A172 (cell line): ENCODE measurements around the gene LSM2. TPM values are rescaled to one million over a fixed set of nuclear protein-coding genes. Genes with fewer than 3 reads are reported as not detected.

Experiments used
- DNase-seq: peaks from one replicate; pipeline ENCODE4 v3.0.0-alpha.2; 2015; ENCODE audit warnings: low spot score
- total RNA-seq: library from RNA; depleted of rRNA; stranded (reverse); fragments of >200 nt; shearing (Covaris generic); gene quantifications from 2 replicates; pipeline ENCODE4 v1.2.3, GENCODE V29; 2014

The LSM2 gene
- total RNA-seq, 1 experiment from 2014 or later, result 88.0 TPM

DNA sequence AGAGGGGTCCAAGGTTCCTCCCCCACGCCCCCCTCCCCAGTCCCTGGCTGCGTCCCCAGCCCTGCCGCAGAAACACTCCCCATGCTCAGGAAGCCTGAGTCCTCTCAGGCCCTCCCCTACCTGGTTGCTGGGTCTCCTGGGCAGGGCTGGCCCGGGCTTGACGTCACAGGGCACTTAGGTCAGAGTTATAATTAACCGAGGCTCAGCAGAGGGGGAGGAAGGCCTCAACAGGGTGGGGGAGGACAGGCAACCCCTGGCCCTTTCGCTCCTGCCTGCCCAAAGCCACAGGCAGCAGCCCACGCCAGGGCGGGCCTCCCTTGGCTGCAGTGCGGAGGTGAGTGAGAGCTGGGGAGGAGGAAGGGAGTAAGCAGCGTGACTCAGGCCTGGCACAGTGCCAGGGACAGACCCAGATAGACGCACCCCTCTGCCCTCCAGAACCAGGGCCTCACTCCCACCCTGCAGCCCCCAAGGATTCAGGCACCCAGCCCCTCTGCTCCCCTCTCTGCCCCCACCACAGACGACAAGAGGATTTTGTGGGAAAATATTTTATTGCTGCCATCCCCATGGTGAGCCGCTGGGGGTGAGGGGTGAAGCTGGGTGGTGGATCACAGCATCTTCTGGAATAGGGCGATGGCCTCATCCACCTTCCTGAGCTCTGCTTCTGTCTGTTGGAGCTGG lies 29.6 kb downstream of the LSM2 start, which contains the start of gene VWA7:
Gene VWA7, minus strand, starts transcription at position 340 of the 678 bp plus-strand sequence. CDS start 549 bp downstream, outside the sequence.
- peak; percentile 80 for DNase-seq

DNA sequence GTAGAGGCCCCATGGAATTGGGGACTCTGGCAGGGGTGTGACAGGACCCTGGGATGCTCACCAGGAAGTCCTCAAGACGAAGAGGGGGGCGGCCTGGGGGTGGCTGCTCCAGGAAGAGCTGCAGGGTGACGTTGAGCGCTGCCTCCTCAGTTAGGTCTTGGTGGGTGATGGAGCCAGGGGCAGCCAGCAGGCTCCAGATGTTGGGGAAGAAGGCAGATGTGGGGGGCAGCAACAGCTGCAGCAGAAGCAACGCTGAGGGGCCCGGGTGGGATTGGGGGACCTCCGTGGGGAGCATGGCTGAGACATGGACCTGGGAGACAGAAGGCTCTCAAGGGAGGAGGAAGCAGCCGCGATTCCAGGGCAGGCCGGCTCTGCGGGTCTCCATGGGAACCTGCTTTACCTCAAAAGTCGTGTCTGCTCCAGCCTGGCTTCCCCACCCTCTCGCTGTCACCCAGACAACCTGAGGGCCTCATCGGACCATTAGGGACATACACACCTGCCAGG lies 30.2 kb downstream of the LSM2 start:
- no peak for DNase-seq

DNA sequence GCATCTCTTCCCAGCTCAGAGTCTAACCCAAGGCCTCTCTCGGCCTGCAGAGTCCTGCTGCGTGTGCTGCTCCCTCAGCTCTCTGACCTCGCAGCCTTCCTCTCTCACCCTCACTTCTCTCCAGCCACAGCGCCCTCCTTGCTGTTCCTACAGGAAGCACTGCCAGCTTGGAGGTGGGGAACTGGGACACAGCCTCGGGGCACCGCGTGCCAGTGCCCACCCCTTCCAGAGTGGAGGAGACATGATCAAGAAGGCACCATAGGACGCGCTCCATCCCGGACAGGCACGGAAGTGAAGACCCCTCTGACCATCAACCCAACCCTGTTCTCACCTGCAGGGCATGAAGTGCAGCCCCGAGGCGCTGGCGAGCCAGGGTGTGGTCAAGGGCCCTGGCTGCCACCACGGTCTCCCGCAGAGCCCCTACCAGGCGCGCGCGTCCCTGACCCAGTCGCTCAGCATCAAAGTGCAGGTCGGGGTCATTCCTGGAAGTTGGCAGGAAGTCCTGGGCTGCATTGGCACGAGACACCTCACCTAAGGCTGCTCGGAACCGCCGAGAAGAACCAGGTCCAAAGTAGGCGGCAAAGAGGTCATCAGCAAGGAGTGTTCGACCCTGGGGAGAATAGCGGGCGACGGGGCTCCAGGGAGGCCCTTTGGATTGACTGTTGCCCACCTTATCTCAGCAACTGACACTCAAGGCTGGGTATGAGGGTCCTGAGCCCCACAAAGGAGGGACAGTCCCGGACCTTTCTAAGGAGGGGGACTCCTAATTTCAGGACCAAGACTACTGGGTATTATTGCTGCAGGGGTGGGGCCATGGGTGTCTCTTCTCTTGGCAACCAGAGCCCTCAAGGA lies 30.9 kb downstream of the LSM2 start:
- DNase-seq, result no peak

DNA sequence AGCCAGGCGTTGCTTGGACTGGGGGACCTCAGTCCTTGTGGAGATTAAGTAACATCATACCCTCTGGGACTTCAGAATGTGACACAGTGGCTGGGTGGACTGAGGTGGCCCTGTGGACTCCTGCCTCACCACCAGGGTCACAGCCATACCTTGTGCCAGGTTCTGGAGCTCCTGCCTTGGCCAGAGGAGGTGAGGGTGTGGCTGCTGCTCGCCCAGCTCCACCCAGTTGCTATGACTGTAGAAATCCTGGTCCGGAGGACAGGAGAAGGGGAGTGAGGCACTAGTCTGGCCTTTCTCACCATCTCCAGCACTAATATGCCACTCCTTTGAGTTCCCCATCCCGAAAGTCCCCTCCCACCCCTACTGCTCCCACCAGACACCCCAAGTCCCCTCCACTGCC lies 31.6 kb downstream of the LSM2 start:
- DNase-seq, result no peak

DNA sequence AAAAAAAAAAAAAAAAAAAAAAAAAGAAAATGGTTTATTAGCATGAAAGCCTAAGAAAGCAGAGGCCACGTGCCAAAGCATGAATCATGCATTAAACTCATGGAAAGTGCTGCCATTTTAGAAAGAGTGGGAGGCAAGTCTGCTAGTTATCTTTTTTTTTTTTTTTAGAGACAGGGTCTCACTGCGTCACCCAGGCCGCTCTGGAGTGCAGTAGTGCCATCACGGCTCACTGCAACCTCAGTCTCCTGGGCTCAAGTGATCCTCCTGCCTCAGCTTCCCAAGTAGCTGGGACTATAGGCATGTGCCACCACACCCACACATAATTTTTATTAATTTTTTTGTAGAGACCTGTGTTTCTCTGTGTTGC lies 34.8 kb downstream of the LSM2 start:
- peak; percentile 41 for DNase-seq

DNA sequence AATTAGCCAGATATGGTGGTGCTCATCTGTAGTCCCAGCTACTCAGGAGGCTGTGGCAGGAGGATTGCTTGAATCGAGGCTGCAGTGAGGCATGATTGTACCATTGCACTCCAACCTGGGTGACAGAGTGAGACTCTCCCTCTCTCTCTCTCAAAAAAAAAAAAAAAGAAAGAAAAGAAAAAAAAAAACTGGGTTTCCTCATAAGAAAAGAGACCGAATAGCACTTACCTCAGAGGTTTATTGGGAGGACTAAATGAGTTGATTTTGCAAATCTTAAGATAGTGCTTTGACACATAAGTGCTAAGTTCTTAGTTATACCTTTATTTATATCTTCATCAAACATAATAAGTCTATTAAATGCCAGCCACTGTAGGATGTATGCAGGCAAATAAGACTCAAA lies 35.9 kb downstream of the LSM2 start:
- DNase-seq, result no peak

DNA sequence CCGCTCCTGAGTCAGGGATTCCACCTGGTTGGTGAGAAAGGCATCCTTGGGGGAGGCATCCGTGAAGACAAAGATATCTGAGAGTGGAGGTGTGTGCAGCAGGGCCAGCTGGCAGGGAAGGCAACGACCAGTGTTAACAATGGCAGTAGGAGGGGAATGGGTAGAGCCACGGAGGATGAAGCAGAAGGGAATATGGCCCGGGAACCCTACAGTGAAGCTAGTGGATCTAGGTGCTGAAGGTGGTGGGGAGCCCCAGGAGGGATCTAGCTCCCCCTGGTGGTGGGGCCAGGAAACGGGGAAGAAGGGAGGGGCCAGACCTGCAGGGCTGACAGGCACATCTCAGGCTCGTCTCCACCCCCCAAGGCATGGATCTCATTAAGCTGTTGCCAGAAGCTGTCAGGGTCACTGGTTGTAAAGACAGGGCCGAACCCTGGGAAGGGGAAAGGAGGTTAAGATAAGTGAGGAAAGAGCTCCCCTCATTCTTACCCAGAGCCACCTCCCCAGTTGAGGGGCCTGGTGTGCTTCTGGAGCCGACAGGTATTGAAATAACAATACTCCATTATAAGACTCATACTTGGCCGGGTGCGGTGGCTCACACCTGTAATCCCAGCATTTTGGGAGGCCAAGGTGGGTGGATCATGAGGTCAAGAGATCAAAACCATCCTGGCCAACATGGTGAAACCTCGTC lies 36.9 kb downstream of the LSM2 start:
- DNase-seq, result peak; percentile 54

DNA sequence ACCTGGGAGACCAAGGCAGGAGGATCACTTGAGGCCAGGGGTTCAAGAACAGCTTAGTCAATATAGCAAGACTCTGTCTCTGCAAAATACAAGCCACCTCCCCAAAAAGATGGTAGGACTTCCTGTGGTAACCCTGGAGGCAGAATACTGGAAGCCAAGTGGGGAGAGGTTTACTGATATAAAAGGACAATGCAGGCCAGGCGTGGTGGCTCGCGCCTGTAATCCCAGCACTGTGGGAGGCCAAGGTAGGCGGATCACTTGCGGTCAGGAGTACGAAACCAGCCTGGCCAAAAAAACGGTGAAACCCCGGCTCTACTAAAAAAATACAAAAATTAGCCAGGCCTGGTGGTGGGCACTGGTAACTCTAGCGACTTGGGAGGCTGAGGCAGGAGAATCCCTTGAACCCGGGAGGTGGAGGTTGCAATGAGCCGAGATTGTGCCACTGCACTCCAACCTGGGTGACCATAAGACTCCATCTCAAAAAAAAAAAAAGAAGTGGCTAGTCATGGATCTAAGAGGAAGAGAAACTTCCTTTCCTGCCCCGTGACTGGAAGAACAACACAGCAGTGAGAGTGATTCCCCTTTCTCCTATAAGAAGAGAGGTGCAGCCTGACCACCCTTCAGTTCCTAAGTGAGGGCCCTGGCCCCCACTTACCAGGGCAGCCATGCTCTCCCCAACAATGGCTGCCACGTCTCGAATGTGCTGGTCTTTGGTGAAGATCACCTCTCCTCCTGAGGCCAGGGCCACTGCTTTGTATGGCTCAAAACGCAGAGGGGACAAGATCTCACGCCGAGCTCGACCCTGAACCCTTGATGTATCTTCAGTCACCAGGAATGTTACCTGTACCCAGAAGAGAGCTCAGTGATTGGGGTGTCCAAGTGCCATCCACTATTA lies 38.2 kb downstream of the LSM2 start:
- DNase-seq, result no peak

DNA sequence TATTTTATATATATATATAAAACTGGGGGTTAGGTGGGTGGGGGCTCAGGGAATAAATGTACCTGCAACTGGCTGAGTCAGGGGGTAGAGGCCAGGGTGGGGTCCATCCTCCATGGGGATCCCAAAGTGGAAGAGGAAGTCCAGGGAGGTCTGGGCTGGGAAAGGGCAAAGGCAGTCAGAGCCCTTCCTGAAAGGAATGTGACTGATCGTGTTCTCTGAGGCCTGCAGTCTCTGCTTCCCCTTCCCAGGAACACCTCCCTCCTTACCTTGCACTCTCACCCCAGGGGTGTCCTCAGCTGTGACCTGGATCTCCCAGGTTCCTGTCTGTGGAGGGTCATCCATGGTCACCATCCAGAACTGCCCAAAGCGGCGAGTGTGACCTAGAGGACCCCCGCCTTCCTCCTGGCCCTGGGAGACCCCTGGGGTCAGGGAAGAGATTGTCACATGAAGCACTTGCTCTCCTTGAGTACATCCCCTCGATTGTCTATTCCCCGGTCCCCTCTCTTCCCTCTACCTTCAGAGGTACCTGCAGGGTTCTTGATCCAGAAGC lies 39.6 kb downstream of the LSM2 start:
- no peak for DNase-seq

DNA sequence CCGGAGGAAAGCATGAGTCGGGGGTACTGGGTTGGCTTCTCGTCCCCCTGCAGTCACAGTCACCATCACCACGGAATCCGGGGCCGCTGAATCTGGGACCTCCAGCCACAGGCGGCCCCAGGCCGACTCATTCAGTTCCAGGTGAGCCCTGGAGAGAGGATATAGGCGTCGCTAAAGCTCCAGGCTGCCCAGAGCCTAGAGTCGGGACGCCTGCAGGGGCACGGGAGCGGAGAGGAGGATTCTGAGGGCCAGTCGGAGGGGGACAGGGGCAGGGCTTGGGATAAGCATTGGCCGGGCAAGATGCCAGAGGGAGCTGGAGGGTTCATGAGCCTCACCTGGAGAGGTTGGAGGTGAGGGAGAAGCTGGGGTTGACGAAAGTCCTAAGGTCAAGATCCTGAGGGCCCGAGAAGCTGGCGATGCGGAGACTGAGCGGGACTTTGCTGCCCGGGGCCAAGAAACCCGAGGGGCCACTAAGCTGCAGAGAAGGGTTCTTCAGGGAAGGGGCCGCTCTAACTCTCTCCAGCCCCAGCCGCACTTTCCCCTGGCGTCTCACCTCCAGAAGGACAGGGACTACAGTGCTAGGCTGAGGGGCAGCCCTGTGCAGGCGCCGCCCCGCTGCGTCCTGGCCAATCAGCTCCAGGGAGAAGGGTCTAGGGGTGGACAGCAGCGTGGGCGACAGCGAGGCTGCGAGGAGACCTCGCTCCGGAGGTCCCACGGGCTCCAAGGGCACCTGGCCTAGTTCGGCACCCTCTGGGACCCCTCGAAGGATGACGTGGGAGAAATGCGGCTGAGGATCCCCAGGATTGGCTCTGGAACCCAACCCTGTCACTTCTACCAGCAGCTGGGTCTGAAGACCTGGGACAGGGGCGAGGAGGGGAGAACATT lies 40.6 kb downstream of the LSM2 start:
- no peak for DNase-seq

DNA sequence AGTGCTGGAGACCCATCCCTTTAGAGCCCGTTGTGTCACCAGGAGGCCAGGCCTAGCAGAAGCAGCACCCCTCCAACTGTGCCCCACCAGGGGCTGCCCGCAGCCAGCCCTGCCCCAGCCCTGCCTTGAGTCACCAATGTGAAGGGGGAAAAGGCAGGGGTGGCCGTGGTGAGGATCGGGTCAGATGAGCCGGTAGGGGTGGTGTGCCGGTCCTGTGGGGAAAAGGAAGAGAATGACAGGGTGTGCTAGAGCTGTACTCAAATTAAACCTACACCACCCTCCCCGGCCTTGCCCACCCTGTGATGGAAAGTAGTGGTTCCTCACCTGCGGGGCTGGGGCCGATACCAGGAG lies 41.2 kb downstream of the LSM2 start:
- no peak for DNase-seq

DNA sequence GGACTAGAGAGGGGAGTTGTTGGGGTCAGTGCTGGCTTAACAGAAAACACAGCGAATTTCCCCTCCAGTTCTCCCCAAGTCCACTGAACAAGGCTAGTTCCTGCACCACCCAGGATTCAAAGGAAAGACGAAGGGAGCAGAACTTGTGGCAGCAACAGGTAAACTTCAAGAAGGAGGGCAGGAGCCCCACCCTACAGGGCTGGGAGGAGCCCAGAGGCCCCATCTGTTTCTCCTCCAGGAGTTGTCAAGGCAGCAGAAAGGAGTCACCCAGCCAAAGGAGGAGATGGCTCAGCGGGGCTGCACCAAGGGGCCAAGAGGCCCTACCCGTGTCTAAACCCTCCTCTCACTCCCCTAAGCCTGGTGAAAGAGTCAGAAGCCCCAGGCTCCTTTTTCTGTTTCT lies 42.6 kb downstream of the LSM2 start:
- no peak for DNase-seq

DNA sequence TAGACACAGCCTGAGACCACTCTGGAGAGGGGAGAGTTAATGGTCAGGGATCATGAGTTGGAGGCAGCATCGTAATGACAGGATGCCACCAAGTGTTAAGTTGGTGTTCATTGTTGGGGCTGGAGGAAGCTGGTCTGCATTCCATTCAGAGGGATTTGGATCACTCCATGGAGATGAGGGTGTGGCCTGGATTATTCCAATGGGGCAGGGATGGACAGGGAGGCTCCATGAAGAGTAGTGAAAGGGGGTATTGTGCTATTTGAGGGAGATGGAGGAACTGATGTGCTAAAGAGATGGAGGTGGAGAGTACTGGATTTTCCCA lies 43.2 kb downstream of the LSM2 start:
- DNase-seq, result peak; percentile 75

DNA sequence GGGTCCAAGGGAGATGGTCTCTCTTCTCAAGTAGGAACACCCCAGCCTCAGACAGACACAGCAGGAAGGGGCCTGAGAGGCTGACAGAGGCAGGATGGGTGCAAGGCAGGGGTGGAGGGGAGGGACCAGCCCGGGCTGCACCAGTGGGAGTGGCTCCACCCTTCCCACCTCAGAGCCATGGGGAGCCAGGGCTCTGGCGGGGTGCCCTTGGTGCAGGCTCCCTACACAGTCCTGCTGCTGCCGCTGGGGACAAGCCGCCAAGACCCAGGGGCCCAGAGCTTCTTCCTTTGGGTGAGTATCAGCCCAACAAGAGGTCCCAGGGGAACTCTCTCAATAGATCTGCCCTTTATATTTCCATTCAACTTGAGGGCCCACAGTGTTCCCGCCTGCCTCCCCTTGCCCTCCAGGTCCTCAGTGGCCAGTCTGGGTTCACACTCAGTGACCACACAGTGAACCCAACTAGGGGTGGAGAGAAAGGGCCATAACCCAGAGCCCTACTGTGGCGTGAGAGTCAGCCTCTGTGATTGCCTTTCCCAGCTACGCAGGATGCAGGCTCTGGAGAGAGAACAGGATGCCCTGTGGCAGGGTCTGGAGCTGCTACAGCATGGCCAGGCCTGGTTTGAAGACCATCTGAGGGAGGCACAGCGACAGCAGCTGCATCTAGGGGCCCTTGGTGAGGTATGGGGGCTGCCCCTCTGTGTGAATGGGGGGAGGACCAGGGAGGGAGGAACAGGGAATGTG lies 43.7 kb downstream of the LSM2 start:
- DNase-seq, result no peak

DNA sequence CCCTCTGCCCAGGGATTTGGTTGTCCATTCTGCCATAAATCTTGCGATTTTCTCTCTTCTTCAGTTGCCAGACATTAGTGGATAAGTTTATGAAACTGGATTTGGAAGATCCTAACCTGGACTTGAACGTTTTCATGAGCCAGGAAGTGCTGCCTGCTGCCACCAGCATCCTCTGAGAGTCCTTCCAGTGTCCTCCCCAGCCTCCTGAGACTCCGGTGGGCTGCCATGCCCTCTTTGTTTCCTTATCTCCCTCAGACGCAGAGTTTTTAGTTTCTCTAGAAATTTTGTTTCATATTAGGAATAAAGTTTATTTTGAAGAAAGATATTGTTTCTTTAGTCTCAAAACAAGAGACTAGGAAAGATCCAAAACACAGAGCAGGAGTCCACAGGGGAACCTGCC lies 44.4 kb downstream of the LSM2 start, which contains the start of gene SAPCD1:
Gene SAPCD1, plus strand, starts transcription at position 301 of the 400 bp plus-strand sequence. CDS start 399 bp downstream, outside the sequence.
- DNase-seq, result no peak

DNA sequence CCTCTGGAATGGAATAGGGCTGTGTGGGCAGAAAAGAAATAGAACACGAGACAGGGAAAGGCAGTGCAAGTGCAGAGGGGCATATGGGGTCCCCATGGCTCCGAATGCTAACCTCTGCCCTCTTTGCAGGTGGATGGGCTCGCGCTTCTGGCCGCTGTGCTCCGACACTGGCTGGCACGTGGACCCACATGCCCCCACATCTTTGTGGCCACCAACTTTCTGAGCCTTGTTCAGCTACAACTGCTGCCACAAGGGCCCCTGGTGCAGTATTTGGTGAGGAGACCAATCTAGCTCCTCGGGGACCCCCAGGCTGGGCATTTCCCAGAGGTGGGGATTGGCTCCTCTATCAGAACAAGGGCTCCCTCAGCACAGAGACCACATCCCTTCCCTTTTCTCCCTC lies 45.4 kb downstream of the LSM2 start:
- no peak for DNase-seq

DNA sequence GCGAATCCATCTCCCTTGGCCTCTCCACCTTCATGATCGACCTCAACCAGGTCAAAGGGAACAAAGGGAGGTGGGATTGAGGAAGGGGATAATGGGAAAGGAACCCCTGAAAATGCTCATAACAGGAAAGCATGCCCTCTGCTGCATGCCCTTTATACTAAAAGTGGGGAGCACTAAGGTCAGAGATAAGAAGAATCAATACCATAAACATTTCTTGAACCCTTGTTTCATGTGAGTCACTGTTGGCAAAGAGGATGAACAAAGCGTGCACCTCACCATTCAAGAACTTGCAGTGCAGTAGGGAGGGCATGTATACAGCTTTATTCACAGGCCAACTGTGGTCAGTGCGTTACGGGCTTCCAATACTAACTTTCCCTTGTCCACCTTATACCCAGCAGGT lies 46.0 kb downstream of the LSM2 start:
- no peak for DNase-seq

DNA sequence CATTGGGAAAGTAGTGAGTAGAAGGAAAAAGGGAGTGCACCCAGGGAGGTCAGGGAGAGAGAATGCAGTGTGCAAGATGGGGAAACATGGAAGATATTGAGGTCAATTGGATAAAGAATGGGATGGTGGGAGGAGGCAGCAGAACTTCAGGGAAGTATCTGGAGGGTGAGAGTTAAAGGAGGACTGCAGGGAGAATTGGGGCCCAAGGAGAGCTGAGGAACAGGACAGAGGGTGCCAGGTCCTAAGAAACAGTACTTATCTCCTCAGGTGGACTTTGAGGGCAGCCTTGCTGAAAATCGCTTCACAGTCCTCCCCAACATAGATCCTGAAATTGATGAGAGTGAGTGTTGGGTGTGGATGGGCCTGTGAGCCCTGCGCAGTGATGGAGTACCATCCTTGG lies 48.5 kb downstream of the LSM2 start:
- DNase-seq, result no peak

DNA sequence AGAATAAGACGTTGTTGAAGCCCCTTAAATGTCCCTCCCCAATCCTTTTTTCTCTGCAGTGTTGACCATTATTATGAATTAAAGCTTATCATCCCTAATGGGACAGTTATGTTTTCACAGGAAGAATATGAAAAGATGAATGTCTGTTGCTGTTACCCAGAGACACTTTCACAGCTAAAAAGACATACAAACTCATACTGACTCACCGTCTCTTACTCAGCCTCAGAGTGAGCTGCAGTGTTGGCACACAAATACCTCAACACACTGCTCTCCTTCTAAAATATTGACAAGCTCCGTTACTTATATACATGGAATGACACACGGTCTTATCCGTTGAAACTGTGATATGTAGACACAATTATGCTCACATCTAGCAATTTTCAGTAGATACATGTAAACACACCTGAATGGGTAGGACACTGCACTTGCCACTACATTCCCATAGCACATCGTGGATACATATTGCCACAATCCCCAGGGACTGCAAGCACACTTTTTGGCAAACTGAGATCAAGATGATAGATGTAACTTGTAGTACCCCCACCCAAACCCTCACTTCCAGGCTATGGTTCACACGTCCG lies 53.9 kb downstream of the LSM2 start:
- peak; percentile 70 for DNase-seq
